Measurements from ENCODE around the gene POLDIP3.

The POLDIP3 gene

DNA sequence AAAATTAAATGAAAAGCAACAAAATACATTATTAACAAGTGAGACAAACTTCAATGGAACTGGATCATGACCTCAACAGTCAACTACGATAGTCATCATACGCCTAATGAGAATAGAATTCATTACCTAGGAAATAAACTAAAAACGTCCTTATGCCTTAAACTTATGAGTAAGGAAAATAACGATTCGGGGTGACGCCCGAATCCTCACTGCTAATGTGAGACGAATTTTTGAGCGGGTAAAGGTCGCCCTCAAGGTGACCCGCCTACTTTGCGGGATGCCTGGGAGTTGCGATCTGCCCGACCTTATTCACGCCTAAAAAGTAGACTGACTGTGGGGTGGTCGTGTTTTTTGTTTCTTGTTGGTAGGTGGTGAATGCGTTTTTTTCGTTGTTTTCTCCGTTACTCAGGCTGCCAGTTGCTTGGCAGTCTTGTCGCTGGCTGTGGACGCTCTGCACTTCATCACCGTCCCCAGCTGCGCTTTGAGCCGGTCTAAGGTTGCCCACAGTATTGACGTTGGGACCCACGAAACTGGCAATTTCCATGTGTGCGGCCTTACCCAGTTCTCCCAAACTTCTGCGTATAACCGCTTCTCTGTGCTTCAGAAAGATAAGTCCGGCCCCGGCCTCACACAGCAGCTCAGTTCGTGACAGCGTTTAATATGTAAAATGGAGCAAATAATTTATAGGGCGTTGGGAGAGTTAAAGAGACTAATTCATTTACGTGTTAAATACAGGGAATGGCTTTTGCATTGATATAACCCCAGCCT lies 593 bp upstream of the POLDIP3 start (continued):
- TF ChIP-seq, protein P1, sequence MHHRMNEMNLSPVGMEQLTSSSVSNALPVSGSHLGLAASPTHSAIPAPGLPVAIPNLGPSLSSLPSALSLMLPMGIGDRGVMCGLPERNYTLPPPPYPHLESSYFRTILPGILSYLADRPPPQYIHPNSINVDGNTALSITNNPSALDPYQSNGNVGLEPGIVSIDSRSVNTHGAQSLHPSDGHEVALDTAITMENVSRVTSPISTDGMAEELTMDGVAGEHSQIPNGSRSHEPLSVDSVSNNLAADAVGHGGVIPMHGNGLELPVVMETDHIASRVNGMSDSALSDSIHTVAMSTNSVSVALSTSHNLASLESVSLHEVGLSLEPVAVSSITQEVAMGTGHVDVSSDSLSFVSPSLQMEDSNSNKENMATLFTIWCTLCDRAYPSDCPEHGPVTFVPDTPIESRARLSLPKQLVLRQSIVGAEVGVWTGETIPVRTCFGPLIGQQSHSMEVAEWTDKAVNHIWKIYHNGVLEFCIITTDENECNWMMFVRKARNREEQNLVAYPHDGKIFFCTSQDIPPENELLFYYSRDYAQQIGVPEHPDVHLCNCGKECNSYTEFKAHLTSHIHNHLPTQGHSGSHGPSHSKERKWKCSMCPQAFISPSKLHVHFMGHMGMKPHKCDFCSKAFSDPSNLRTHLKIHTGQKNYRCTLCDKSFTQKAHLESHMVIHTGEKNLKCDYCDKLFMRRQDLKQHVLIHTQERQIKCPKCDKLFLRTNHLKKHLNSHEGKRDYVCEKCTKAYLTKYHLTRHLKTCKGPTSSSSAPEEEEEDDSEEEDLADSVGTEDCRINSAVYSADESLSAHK (tag by site-specific recombination; IDR thresholded peaks at IDR 0.05), result peak; percentile 99
- TF ChIP-seq ZNF529 (tag by site-specific recombination; IDR thresholded peaks at IDR 0.05; ENCODE audit: insufficient replicate concordance) (no peak), WT1 (tag by site-specific recombination; IDR thresholded peaks at IDR 0.05) (peak; percentile 10; the same call in 1 of the 2 replicates), ATF2 (tag by site-specific recombination; IDR thresholded peaks at IDR 0.05; ENCODE audit: low read depth) (peak; percentile 59; the same call in 1 of the 2 replicates), EGR2 (tag by site-specific recombination; IDR thresholded peaks at IDR 0.05; ENCODE audit: low read depth) (peak; percentile 64), HOXC10 (CRISPR knock-in tag; IDR thresholded peaks at IDR 0.05) (0 out of 2 replicates have a peak, but pooled peaks have one; percentile 32), ZNF585B (tag by site-specific recombination; IDR thresholded peaks at IDR 0.05) (no peak), ZBTB20 (tag by site-specific recombination; IDR thresholded peaks at IDR 0.05) (peak; percentile 70), ZBTB10 (tag by site-specific recombination; IDR thresholded peaks at IDR 0.05) (peak; percentile 89), SCRT1 (tag by site-specific recombination; IDR thresholded peaks at IDR 0.05; ENCODE audit: borderline replicate concordance) (no peak), ZFP37 (tag by site-specific recombination; IDR thresholded peaks at IDR 0.05) (peak; percentile 94), ZNF335 (tag by site-specific recombination; conservative IDR thresholded peaks at IDR 0.05) (peak; percentile 64), ZSCAN18 (tag by site-specific recombination; IDR thresholded peaks at IDR 0.05) (peak; percentile 88), ZNF610 (tag by site-specific recombination; IDR thresholded peaks at IDR 0.05; ENCODE audit: borderline replicate concordance) (peak; percentile 79), MYNN (tag by site-specific recombination; IDR thresholded peaks at IDR 0.05; ENCODE audit: borderline replicate concordance) (no peak), ZNF658 (tag by site-specific recombination; IDR thresholded peaks at IDR 0.05) (no peak), SP3 (tag by site-specific recombination; IDR thresholded peaks at IDR 0.05) (peak; percentile 85), KLF1 (tag by site-specific recombination; IDR thresholded peaks at IDR 0.05) (no peak), ZNF148 (tag by site-specific recombination; IDR thresholded peaks at IDR 0.05; ENCODE audit: borderline replicate concordance) (0 out of 2 replicates have a peak, but pooled peaks have one; percentile 20), ZSCAN16 (tag by site-specific recombination; IDR thresholded peaks at IDR 0.05) (peak; percentile 65), ZNF211 (tag by site-specific recombination; IDR thresholded peaks at IDR 0.05; ENCODE audit: low read depth) (no peak), ZNF558 (tag by site-specific recombination; IDR thresholded peaks at IDR 0.05) (peak; percentile 49; the same call in 1 of the 2 replicates), PRDM1 (tag by site-specific recombination; IDR thresholded peaks at IDR 0.05) (peak; percentile 80), ZNF23 (tag by site-specific recombination; IDR thresholded peaks at IDR 0.05; ENCODE audit: borderline replicate concordance) (0 out of 2 replicates have a peak, but pooled peaks have one; percentile 13), ZBTB8A (tag by site-specific recombination; IDR thresholded peaks at IDR 0.05) (peak; percentile 96), SALL2 (tag by site-specific recombination; IDR thresholded peaks at IDR 0.05; ENCODE audit: borderline replicate concordance) (no peak)
- TF ChIP-seq, protein P2, sequence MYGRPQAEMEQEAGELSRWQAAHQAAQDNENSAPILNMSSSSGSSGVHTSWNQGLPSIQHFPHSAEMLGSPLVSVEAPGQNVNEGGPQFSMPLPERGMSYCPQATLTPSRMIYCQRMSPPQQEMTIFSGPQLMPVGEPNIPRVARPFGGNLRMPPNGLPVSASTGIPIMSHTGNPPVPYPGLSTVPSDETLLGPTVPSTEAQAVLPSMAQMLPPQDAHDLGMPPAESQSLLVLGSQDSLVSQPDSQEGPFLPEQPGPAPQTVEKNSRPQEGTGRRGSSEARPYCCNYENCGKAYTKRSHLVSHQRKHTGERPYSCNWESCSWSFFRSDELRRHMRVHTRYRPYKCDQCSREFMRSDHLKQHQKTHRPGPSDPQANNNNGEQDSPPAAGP (tag by site-specific recombination; IDR thresholded peaks at IDR 0.05), result no peak; the same call in 1 of the 2 replicates

Measured in HEK293 (cell line).